WTC11 (cell line): ENCODE measurements around the gene RANBP9. TPM values are rescaled to one million over a fixed set of nuclear protein-coding genes. Genes with fewer than 3 reads are reported as not detected.

Source experiments
- ATAC-seq: fragments of 200-7000 bp; cut with Tn5 transposase; 2 replicates; pipeline ENCODE4 v1.10.0; 2021; ENCODE audit warnings: mild to moderate bottlenecking, moderate library complexity
- CTCF ChIA-PET: fragments of 300-600 bp; sonication (Branson Sonifier 250); formaldehyde crosslinking; loops from one replicate; lab custom pipeline; 2021; ENCODE audit warnings: antibody characterized with exemption; lab: Charles Lee
- POLR2A ChIA-PET: fragments of 350-600 bp; sonication (Branson Sonifier 250); formaldehyde crosslinking; loops from one replicate; lab custom pipeline; 2021; ENCODE audit warnings: antibody characterized with exemption; lab: Charles Lee
- DNase-seq: peaks from one replicate; pipeline ENCODE4 v3.0.0; 2021; ENCODE audit warnings: low spot score
- H3K27ac Mint-ChIP-seq: 2 replicates; pipeline ENCODE4 v1.8.0; 2021; ENCODE audit warnings: mixed read lengths
- H3K27me3 Mint-ChIP-seq: 2 replicates; pipeline ENCODE4 v1.8.0; 2021; ENCODE audit warnings: low read depth, mild to moderate bottlenecking, moderate library complexity, mixed read lengths
- H3K36me3 Mint-ChIP-seq: 2 replicates; pipeline ENCODE4 v1.8.0; 2021; ENCODE audit warnings: mixed read lengths
- H3K4me1 Mint-ChIP-seq: 2 replicates; pipeline ENCODE4 v1.8.0; 2022; ENCODE audit warnings: mixed read lengths
- H3K4me3 Mint-ChIP-seq: 2 replicates; pipeline ENCODE4 v1.8.0; 2021; ENCODE audit warnings: mild to moderate bottlenecking, moderate library complexity, mixed read lengths
- H3K9me3 Mint-ChIP-seq: 2 replicates; pipeline ENCODE4 v1.8.0; 2021; ENCODE audit warnings: mixed read lengths
- ATF6 ChIP-seq: sonication (generic); formaldehyde crosslinking; IDR thresholded peaks from 2 replicates; pipeline ENCODE4 v1.8.1; 2023; ENCODE audit warnings: mild to moderate bottlenecking, missing genetic modification reagents
- CBFB ChIP-seq: sonication (generic); formaldehyde crosslinking; IDR thresholded peaks from 2 replicates; pipeline ENCODE4 v1.8.1; 2022; ENCODE audit warnings: mild to moderate bottlenecking, low read depth, missing genetic modification reagents
- FOXP1 ChIP-seq: sonication (generic); formaldehyde crosslinking; IDR thresholded peaks from 2 replicates; pipeline ENCODE4 v1.8.0; 2022; ENCODE audit warnings: missing genetic modification reagents, mild to moderate bottlenecking, moderate library complexity, borderline replicate concordance
- FOXP4 ChIP-seq: sonication (generic); formaldehyde crosslinking; IDR thresholded peaks from 2 replicates; pipeline ENCODE4 v1.8.0; 2022; ENCODE audit warnings: mild to moderate bottlenecking, missing genetic modification reagents
- MXD4 ChIP-seq: fragments of 250-450 bp; sonication (Bioruptor Pico); IDR thresholded peaks from 2 replicates; pipeline ENCODE4 v1.8.0; 2021; ENCODE audit warnings: mild to moderate bottlenecking, moderate library complexity, borderline replicate concordance
- MYBL2 ChIP-seq: sonication (generic); formaldehyde crosslinking; IDR thresholded peaks from 2 replicates; pipeline ENCODE4 v1.8.1; 2023; ENCODE audit warnings: mild to moderate bottlenecking, moderate library complexity, missing genetic modification reagents
- NFATC4 ChIP-seq: fragments of 250-450 bp; sonication (Bioruptor Pico); IDR thresholded peaks from 2 replicates; pipeline ENCODE4 v1.9.0; 2021; ENCODE audit warnings: mild to moderate bottlenecking
- NR3C1 ChIP-seq: sonication (generic); formaldehyde crosslinking; conservative IDR thresholded peaks from 2 replicates; pipeline ENCODE4 v1.8.1; 2023; ENCODE audit warnings: low read depth, mild to moderate bottlenecking, missing genetic modification reagents
- SMAD4 ChIP-seq: sonication (generic); formaldehyde crosslinking; IDR thresholded peaks from 2 replicates; pipeline ENCODE4 v1.8.0; 2022; ENCODE audit warnings: mild to moderate bottlenecking, missing genetic modification reagents
- SOX15 ChIP-seq: fragments of 250-450 bp; sonication (Bioruptor Pico); IDR thresholded peaks from 2 replicates; pipeline ENCODE4 v1.9.0; 2021; ENCODE audit warnings: mild to moderate bottlenecking
- STAT6 ChIP-seq: sonication (generic); formaldehyde crosslinking; conservative IDR thresholded peaks from 2 replicates; pipeline ENCODE4 v1.8.1; 2023; ENCODE audit warnings: mild to moderate bottlenecking, low read depth, missing genetic modification reagents, moderate library complexity
- TEAD1 ChIP-seq: sonication (generic); formaldehyde crosslinking; IDR thresholded peaks from 2 replicates; pipeline ENCODE4 v1.8.0; 2022; ENCODE audit warnings: mild to moderate bottlenecking, missing genetic modification reagents
- ZNF138 ChIP-seq: sonication (generic); formaldehyde crosslinking; conservative IDR thresholded peaks from 2 replicates; pipeline ENCODE4 v1.8.1; 2022; ENCODE audit warnings: mild to moderate bottlenecking, moderate library complexity, missing genetic modification reagents
- ZNF416 ChIP-seq: fragments of 250-450 bp; sonication (Bioruptor Pico); IDR thresholded peaks from 2 replicates; pipeline ENCODE4 v1.9.0; 2021; ENCODE audit warnings: mild to moderate bottlenecking, inconsistent platforms
- total RNA-seq: library from RNA; stranded (reverse); gene quantifications from 3 replicates; pipeline ENCODE4 v1.2.3, GENCODE V29; 2021
- TF ChIP-seq, protein P1 (sequence below): sonication (generic); formaldehyde crosslinking; IDR thresholded peaks from 2 replicates; pipeline ENCODE4 v1.8.1; 2022; ENCODE audit warnings: low read depth, mild to moderate bottlenecking, moderate library complexity, missing genetic modification reagents, borderline replicate concordance
- TF ChIP-seq, protein P2 (sequence below): sonication (generic); formaldehyde crosslinking; IDR thresholded peaks from 2 replicates; pipeline ENCODE4 v1.8.1; 2023; ENCODE audit warnings: mild to moderate bottlenecking, missing genetic modification reagents

RANBP9 gene
- total RNA-seq, 1 experiment from 2014 or later = 33.4 TPM

DNA sequence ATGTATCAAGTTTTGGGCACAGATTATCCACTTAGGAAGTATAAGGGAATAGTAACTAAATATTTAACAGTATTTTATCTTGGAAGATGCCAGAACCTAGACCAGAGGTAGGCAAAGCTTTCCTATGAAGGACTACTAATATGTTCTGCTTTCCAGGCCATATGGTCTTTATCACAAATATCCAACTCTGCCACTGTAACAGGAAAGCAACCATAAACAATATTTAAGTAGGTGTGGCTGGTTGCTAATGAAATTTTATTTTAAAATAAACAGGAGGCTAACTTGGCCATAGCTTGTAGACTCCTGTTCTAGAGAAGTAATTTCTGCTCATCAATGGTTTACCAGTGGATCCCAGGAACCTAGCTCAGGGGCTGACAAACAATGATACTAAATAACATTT, 57.1 kb downstream of the RANBP9 start:
- H3K4me3 Mint-ChIP-seq = no peak overlapping the region
- no peaks in the 10 kb centered on the region for H3K27me3 Mint-ChIP-seq
- H3K9me3 Mint-ChIP-seq = no peaks in the 10 kb centered on the region
- peaks cover 7% of the 10 kb centered on the region; the same call in 1 of the 2 replicates for H3K36me3 Mint-ChIP-seq
- ATAC-seq = no peak
- POLR2A ChIA-PET = no interaction called here
- TF ChIP-seq ZNF138 (CRISPR knock-in tag) (no peak), TEAD1 (CRISPR knock-in tag) (no peak), CBFB (CRISPR knock-in tag) (no peak), SOX15 (CRISPR knock-in tag) (no peak), NFATC4 (CRISPR knock-in tag) (no peak), FOXP1 (no peak), NR3C1 (CRISPR knock-in tag) (no peak), ZNF416 (no peak), FOXP4 (CRISPR knock-in tag) (no peak), SMAD4 (CRISPR knock-in tag) (no peak), MXD4 (CRISPR knock-in tag) (no peak), STAT6 (no peak), MYBL2 (CRISPR knock-in tag) (no peak)
- TF ChIP-seq, protein P1, sequence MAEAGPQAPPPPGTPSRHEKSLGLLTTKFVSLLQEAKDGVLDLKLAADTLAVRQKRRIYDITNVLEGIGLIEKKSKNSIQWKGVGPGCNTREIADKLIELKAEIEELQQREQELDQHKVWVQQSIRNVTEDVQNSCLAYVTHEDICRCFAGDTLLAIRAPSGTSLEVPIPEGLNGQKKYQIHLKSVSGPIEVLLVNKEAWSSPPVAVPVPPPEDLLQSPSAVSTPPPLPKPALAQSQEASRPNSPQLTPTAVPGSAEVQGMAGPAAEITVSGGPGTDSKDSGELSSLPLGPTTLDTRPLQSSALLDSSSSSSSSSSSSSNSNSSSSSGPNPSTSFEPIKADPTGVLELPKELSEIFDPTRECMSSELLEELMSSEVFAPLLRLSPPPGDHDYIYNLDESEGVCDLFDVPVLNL (CRISPR knock-in tag) = no peak
- TF ChIP-seq, protein P2, sequence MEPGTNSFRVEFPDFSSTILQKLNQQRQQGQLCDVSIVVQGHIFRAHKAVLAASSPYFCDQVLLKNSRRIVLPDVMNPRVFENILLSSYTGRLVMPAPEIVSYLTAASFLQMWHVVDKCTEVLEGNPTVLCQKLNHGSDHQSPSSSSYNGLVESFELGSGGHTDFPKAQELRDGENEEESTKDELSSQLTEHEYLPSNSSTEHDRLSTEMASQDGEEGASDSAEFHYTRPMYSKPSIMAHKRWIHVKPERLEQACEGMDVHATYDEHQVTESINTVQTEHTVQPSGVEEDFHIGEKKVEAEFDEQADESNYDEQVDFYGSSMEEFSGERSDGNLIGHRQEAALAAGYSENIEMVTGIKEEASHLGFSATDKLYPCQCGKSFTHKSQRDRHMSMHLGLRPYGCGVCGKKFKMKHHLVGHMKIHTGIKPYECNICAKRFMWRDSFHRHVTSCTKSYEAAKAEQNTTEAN (CRISPR knock-in tag) = no peak
- CTCF ChIA-PET = interaction anchor here (1.7 kb wide), 1 partner anchor 39 kb away, joined by 5 read pairs; the partner anchor contains the start of gene NOL7
- DNase-seq = no peak
- peaks cover 8% of the 10 kb centered on the region for H3K4me1 Mint-ChIP-seq
- no peak overlapping the region for H3K27ac Mint-ChIP-seq

GRCh38 chr6:13653296-13653695, 58.3 kb downstream of the RANBP9 start:
- DNase-seq (no peak), ATAC-seq (no peak)
- CTCF ChIA-PET = interaction anchor here (1.2 kb wide), 1 partner anchor 29 kb away, joined by 4 read pairs; no protein-coding TSS in a partner anchor
- peaks cover 7% of the 10 kb centered on the region; the same call in 1 of the 2 replicates for H3K36me3 Mint-ChIP-seq
- POLR2A ChIA-PET = no interaction called here
- no peaks in the 10 kb centered on the region for H3K27me3 Mint-ChIP-seq
- H3K27ac Mint-ChIP-seq = no peak overlapping the region
- no peak overlapping the region for H3K4me3 Mint-ChIP-seq
- no peak for TF ChIP-seq ATF6 (CRISPR knock-in tag)
- H3K4me1 Mint-ChIP-seq = peaks cover 8% of the 10 kb centered on the region
- no peaks in the 10 kb centered on the region for H3K9me3 Mint-ChIP-seq
